GM10266 (cell line): Measurements from ENCODE around the gene CRYBG3.
A peak's percentile ranks its signal among the peaks of the same experiment; 100 is the strongest.

Experiments used
- DNase-seq: peaks from one replicate; pipeline ENCODE4 v3.0.0; 2012; ENCODE audit errors: extremely low spot score
- CTCF ChIP-seq: IDR thresholded peaks from 2 replicates; pipeline ENCODE4 v1.5.1; 2012; ENCODE audit warnings: mild to moderate bottlenecking, low read depth; ENCODE audit not compliant: control insufficient read depth, insufficient read depth; ENCODE audit errors: missing control alignments

The CRYBG3 gene

GRCh38 chr3:97821774-97822358 is at the start of gene CRYBG3:
CRYBG3 (plus strand) TSS chr3:97822011; CDS start chr3:97822207, 196 bp downstream.
- TF ChIP-seq CTCF, result peak; percentile 11
- DNase-seq, result peak; percentile 91

- DNase-seq, result no peak
- TF ChIP-seq CTCF, result no peak
Observed at GRCh38 chr3:97772926-97773325, 48.9 kb upstream of the CRYBG3 start.

- DNase-seq, result no peak
- TF ChIP-seq CTCF, result no peak
Observed at GRCh38 chr3:97778152-97778551, 43.7 kb upstream of the CRYBG3 start.

GRCh38 chr3:97793420-97794019 is 28.3 kb upstream of the CRYBG3 start:
- TF ChIP-seq CTCF, result peak; percentile 76
- DNase-seq, result peak; percentile 12

GRCh38 chr3:97795951-97796350 is 25.9 kb upstream of the CRYBG3 start:
- no peak for DNase-seq
- TF ChIP-seq CTCF, result no peak

GRCh38 chr3:97804471-97804870 is 17.3 kb upstream of the CRYBG3 start:
- no peak for TF ChIP-seq CTCF
- no peak for DNase-seq

- TF ChIP-seq CTCF, result no peak
- no peak for DNase-seq
Observed at GRCh38 chr3:97810779-97811390, 10.9 kb upstream of the CRYBG3 start.
